Measurements from ENCODE around the gene HTR5A. TPM values are rescaled to one million over a fixed set of nuclear protein-coding genes. Genes with fewer than 3 reads are reported as not detected.

The HTR5A gene
- total RNA-seq, 1 experiment from 2014 or later: not detected

DNA sequence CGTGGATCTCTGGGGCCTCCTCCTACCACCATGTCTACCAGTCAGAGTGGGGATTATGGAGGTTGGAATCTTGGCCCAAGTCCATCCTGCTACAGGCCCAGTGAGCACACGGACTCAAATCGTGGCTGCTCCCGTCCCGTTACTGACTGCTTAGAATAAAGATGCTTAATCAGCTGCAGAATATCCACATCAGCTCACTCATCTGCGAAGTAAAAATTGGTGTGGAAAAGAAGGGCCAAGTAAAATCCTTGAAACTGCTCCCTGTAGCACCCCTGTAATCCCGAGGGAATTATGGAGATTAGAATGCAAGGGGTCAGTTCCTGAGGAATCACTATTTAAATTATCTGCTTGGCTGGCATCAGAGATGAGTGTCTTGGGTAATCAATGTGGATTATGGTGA lies 13.0 kb upstream of the HTR5A start:
- intact Hi-C loops (cut with micrococcal nuclease; ENCODE audit: unreplicated experiment) (no loop called here), in situ Hi-C loops (cut with HindIII; ENCODE audit: low pct_unique_long_range_greater_than_20kb, low sequenced_read_pairs) (no loop called here)
- no TSS peak for BruUV-seq (replicated peaks)
- ChIA-PET POLR2A (no interaction called here), CTCF (no interaction called here)
- ATAC-seq: no peak
- Histone ChIP-seq H3K27me3 (ENCODE audit: control insufficient read depth, insufficient read depth, low read length) (no peaks in the 10 kb centered on the region), H3K27ac (ENCODE audit: low read length) (no peak overlapping the region), H3K36me3 (ENCODE audit: control insufficient read depth, insufficient read depth, low read length) (no peaks in the 10 kb centered on the region), H3K4me3 (ENCODE audit: low read depth in 2 of 2, low read length in 2 of 2) (no peak overlapping the region), H3K9me3 (ENCODE audit: control insufficient read depth, insufficient read depth, low read depth, low read length) (no peaks in the 10 kb centered on the region), H3K4me1 (ENCODE audit: control insufficient read depth, insufficient read depth, low read length) (no peaks in the 10 kb centered on the region)
- no peak for TF ChIP-seq CTCF (IDR thresholded peaks at IDR 0.05)
- TF ChIP-seq POLR2AphosphoS5 (IDR thresholded peaks at IDR 0.05; ENCODE audit: low read depth, low read length): no peak
- TF ChIP-seq TCF7L2 (IDR thresholded peaks at IDR 0.05; ENCODE audit: low read depth, low read length): no peak
- TF ChIP-seq REST (IDR thresholded peaks at IDR 0.05; ENCODE audit: insufficient read depth in 1 of 2, low read depth in 2 of 2, low read length in 1 of 2): no peak
- no peak for TF ChIP-seq SIN3A (IDR thresholded peaks at IDR 0.05; ENCODE audit: borderline replicate concordance, insufficient read depth, low read depth, low read length)
- no peak for DNase-seq (ENCODE audit: low read depth, low spot score)

DNA sequence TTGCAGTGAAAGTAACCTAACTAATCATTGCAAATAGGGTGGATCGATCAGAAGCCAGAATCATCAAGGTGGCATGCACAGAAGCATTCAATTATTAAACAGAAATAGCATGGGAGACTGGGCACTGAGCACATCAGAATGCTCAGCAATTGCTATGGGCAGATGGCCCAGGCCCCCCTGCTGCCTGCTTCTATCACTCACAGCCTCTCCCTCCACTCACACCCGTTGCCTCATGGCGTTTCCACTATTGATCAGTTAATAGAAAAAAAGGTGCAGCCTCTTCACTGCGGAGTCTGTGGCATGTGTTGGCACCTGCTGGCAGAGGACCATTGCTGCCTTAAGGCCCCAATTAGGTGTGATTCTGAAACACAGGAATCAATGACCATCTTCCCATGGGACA lies 11.2 kb upstream of the HTR5A start:
- in situ Hi-C loops (cut with HindIII; ENCODE audit: low pct_unique_long_range_greater_than_20kb, low sequenced_read_pairs): no loop called here
- POLR2A ChIA-PET: no interaction called here
- H3K4me1 ChIP-seq (ENCODE audit: control insufficient read depth, insufficient read depth, low read length): no peaks in the 10 kb centered on the region
- DNase-seq (ENCODE audit: low read depth, low spot score): no peak
- intact Hi-C loops (cut with micrococcal nuclease; ENCODE audit: unreplicated experiment): no loop called here
- H3K27me3 ChIP-seq (ENCODE audit: control insufficient read depth, insufficient read depth, low read length): no peaks in the 10 kb centered on the region
- H3K9me3 ChIP-seq (ENCODE audit: control insufficient read depth, insufficient read depth, low read depth, low read length): no peaks in the 10 kb centered on the region
- no peak for ATAC-seq
- no peak overlapping the region for H3K4me3 ChIP-seq (ENCODE audit: low read depth in 2 of 2, low read length in 2 of 2)
- H3K27ac ChIP-seq (ENCODE audit: low read length): no peak overlapping the region
- BruUV-seq (replicated peaks): no TSS peak
- CTCF ChIA-PET: no interaction called here
- no peak for TF ChIP-seq TCF7L2 (IDR thresholded peaks at IDR 0.05; ENCODE audit: low read depth, low read length)
- TF ChIP-seq POLR2AphosphoS5 (IDR thresholded peaks at IDR 0.05; ENCODE audit: low read depth, low read length): no peak
- TF ChIP-seq SIN3A (IDR thresholded peaks at IDR 0.05; ENCODE audit: borderline replicate concordance, insufficient read depth, low read depth, low read length): no peak
- TF ChIP-seq REST (IDR thresholded peaks at IDR 0.05; ENCODE audit: insufficient read depth in 1 of 2, low read depth in 2 of 2, low read length in 1 of 2): no peak
- no peak for TF ChIP-seq CTCF (IDR thresholded peaks at IDR 0.05)
- H3K36me3 ChIP-seq (ENCODE audit: control insufficient read depth, insufficient read depth, low read length): no peaks in the 10 kb centered on the region
